HG03103 (cell line): ENCODE data around the gene HCCS.
A peak's percentile ranks its signal among the peaks of the same experiment; 100 is the strongest.
"Not testable (repeated sequence)": the region's sequence is repeated elsewhere in the genome, so short reads cannot be mapped to it uniquely, and the experiment has no call there.

Experiments used
- ATAC-seq: cut with Tn5 transposase; IDR thresholded peaks from one replicate; pipeline ENCODE4 v1.9.1; 2021; ENCODE audit warnings: low read depth; ENCODE audit not compliant: unreplicated experiment

Gene HCCS

GRCh38 chrX:11119313-11119943 is 8.3 kb downstream of the HCCS start:
- no peak for ATAC-seq

- ATAC-seq, result not testable (repeated sequence)
Measured at GRCh38 chrX:11123087-11123486, 12.0 kb downstream of the HCCS start.

GRCh38 chrX:11124112-11124511 is 13.0 kb downstream of the HCCS start:
- no peak for ATAC-seq

GRCh38 chrX:11125060-11125459 is 13.9 kb downstream of the HCCS start:
- no peak for ATAC-seq

GRCh38 chrX:11129534-11130105 is 18.5 kb downstream of the HCCS start:
- ATAC-seq, result no peak

- ATAC-seq, result no peak
Measured at GRCh38 chrX:11130136-11130535, 19.0 kb downstream of the HCCS start.

- ATAC-seq, result no peak
Measured at GRCh38 chrX:11131146-11131545, 20.0 kb downstream of the HCCS start.

GRCh38 chrX:11135564-11136185 is 24.5 kb downstream of the HCCS start:
- no peak for ATAC-seq

GRCh38 chrX:11137543-11138139 is 26.5 kb downstream of the HCCS start:
- ATAC-seq, result no peak

- ATAC-seq, result no peak
Measured at GRCh38 chrX:11138498-11139390, 27.6 kb downstream of the HCCS start.

- ATAC-seq, result peak; percentile 88
Measured at GRCh38 chrX:11143931-11144678, 33.0 kb downstream of the HCCS start.

- no peak for ATAC-seq
Measured at GRCh38 chrX:11146411-11146810, 35.3 kb downstream of the HCCS start.

GRCh38 chrX:11148401-11148800 is 37.3 kb downstream of the HCCS start:
- ATAC-seq, result no peak

- no peak for ATAC-seq
Measured at GRCh38 chrX:11151799-11152559, 40.8 kb downstream of the HCCS start.

GRCh38 chrX:11159149-11159548 is 48.0 kb downstream of the HCCS start:
- no peak for ATAC-seq

- ATAC-seq, result no peak
Measured at GRCh38 chrX:11164433-11164832, 53.3 kb downstream of the HCCS start.

GRCh38 chrX:11171956-11172355 is 60.8 kb downstream of the HCCS start:
- no peak for ATAC-seq

GRCh38 chrX:11172415-11172814 is 61.3 kb downstream of the HCCS start:
- no peak for ATAC-seq
